ENCODE measurements around the gene SEC24D. TPM values are rescaled to one million over a fixed set of nuclear protein-coding genes. Genes with fewer than 3 reads are reported as not detected.
A peak's percentile ranks its signal among the peaks of the same experiment; 100 is the strongest.

Gene SEC24D
- total and polyA plus RNA-seq, 4 donors: 12.7 to 40.9 (median 21.3) TPM

- Histone ChIP-seq H3K27me3 (ENCODE audit: control insufficient read depth, insufficient read depth, low read length) (no peaks in the 10 kb centered on the region), H3K4me1 (ENCODE audit: control insufficient read depth, insufficient read depth, low read length) (no peaks in the 10 kb centered on the region), H3K4me3 (ENCODE audit: low read depth, low read length) (no peak overlapping the region), H3K9me3 (ENCODE audit: control insufficient read depth, insufficient read depth, low read length) (no peaks in the 10 kb centered on the region), H3K27ac (ENCODE audit: low read depth, low read length) (no peak overlapping the region), H3K36me3 (ENCODE audit: control insufficient read depth, insufficient read depth, low read length) (peaks cover 9% of the 10 kb centered on the region)
- WGBS (ENCODE audit: insufficient coverage): 100% methylated on average over 1 of the region's 3 CpGs
- no peak for DNase-seq (ENCODE audit: low read depth in 4 of 6, low spot score in 6 of 6)
Measured at GRCh38 chr4:118814891-118815290, 21.0 kb downstream of the SEC24D start.

- no peaks in the 10 kb centered on the region for H3K9me3 ChIP-seq (ENCODE audit: control insufficient read depth, insufficient read depth, low read length)
- H3K36me3 ChIP-seq (ENCODE audit: control insufficient read depth, insufficient read depth, low read length): peaks cover 13% of the 10 kb centered on the region
- no peak overlapping the region for H3K27ac ChIP-seq (ENCODE audit: low read depth, low read length)
- no peak overlapping the region for H3K4me3 ChIP-seq (ENCODE audit: low read depth, low read length)
- no peaks in the 10 kb centered on the region for H3K4me1 ChIP-seq (ENCODE audit: control insufficient read depth, insufficient read depth, low read length)
- no peak for DNase-seq (ENCODE audit: low read depth in 4 of 6, low spot score in 6 of 6)
- WGBS (ENCODE audit: insufficient coverage): 94% methylated on average over 2 of the region's 4 CpGs
- no peaks in the 10 kb centered on the region for H3K27me3 ChIP-seq (ENCODE audit: control insufficient read depth, insufficient read depth, low read length)
Measured at GRCh38 chr4:118814058-118814457, 21.9 kb downstream of the SEC24D start.

DNA sequence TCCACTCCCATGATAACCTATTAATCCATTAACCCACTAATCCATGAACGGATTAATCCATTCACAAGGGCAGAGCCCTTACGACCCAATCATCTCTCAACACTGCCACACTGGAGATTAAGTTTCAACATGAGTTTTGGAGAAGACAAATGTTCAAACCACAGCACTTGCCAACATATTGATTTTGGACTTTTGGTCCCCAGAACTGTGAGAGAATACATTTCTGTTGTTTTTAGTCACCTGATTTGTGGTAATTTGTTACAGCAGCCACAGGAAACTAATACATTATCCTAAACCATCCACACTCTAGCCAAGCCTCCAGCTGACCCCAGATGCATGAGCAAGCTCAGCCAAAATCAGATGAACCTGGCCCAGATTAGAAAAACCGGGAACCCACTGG lies 22.4 kb downstream of the SEC24D start:
- Histone ChIP-seq H3K4me1 (ENCODE audit: control insufficient read depth, insufficient read depth, low read length) (no peaks in the 10 kb centered on the region), H3K27me3 (ENCODE audit: control insufficient read depth, insufficient read depth, low read length) (no peaks in the 10 kb centered on the region), H3K9me3 (ENCODE audit: control insufficient read depth, insufficient read depth, low read length) (no peaks in the 10 kb centered on the region), H3K4me3 (ENCODE audit: low read depth, low read length) (no peak overlapping the region), H3K36me3 (ENCODE audit: control insufficient read depth, insufficient read depth, low read length) (peaks cover 13% of the 10 kb centered on the region), H3K27ac (ENCODE audit: low read depth, low read length) (no peak overlapping the region)
- WGBS (ENCODE audit: insufficient coverage): 90% methylated on average over 2 of the region's 3 CpGs
- no peak for DNase-seq (ENCODE audit: low read depth in 4 of 6, low spot score in 6 of 6)

- Histone ChIP-seq H3K27me3 (ENCODE audit: control insufficient read depth, insufficient read depth, low read length) (no peaks in the 10 kb centered on the region), H3K36me3 (ENCODE audit: control insufficient read depth, insufficient read depth, low read length) (peaks cover 13% of the 10 kb centered on the region), H3K27ac (ENCODE audit: low read depth, low read length) (no peak overlapping the region), H3K4me3 (ENCODE audit: low read depth, low read length) (no peak overlapping the region), H3K4me1 (ENCODE audit: control insufficient read depth, insufficient read depth, low read length) (no peaks in the 10 kb centered on the region), H3K9me3 (ENCODE audit: control insufficient read depth, insufficient read depth, low read length) (no peaks in the 10 kb centered on the region)
- WGBS (ENCODE audit: insufficient coverage): 70% methylated on average over 3 of the region's 3 CpGs
- DNase-seq (ENCODE audit: low read depth in 4 of 6, low spot score in 6 of 6): no peak
Measured at GRCh38 chr4:118811832-118812231, 24.1 kb downstream of the SEC24D start.

GRCh38 chr4:118810991-118811764 lies 24.7 kb downstream of the SEC24D start:
- Histone ChIP-seq H3K9me3 (ENCODE audit: control insufficient read depth, insufficient read depth, low read length) (no peaks in the 10 kb centered on the region), H3K4me3 (ENCODE audit: low read depth, low read length) (no peak overlapping the region), H3K27ac (ENCODE audit: low read depth, low read length) (no peak overlapping the region), H3K4me1 (ENCODE audit: control insufficient read depth, insufficient read depth, low read length) (no peaks in the 10 kb centered on the region), H3K27me3 (ENCODE audit: control insufficient read depth, insufficient read depth, low read length) (no peaks in the 10 kb centered on the region), H3K36me3 (ENCODE audit: control insufficient read depth, insufficient read depth, low read length) (peaks cover 13% of the 10 kb centered on the region)
- 94% methylated on average over 2 of the region's 3 CpGs for WGBS (ENCODE audit: insufficient coverage)
- DNase-seq (ENCODE audit: low read depth in 4 of 6, low spot score in 6 of 6): no peak

DNA sequence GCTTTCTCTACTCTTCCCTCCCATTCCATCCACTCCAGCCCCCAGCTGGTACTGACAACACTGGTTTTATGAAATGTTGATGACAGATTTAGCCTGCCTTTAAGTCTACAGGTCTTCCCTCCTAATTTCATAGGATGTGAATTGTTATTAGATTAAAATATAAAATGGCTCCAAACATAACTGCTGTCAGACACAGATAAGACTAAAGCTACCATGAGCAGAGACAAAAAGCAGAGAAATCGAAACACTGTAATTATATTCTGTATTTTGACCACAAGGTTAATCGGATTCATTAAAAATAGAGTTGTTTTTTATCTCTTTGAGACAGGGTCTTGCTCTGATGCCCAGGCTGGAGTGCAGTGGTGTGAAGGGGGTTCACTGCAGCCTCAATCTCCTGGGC lies 28.3 kb downstream of the SEC24D start:
- H3K4me1 ChIP-seq (ENCODE audit: control insufficient read depth, insufficient read depth, low read length): no peaks in the 10 kb centered on the region
- H3K9me3 ChIP-seq (ENCODE audit: control insufficient read depth, insufficient read depth, low read length): no peaks in the 10 kb centered on the region
- DNase-seq (ENCODE audit: low read depth in 4 of 6, low spot score in 6 of 6): no peak
- H3K27me3 ChIP-seq (ENCODE audit: control insufficient read depth, insufficient read depth, low read length): no peaks in the 10 kb centered on the region
- H3K27ac ChIP-seq (ENCODE audit: low read depth, low read length): no peak overlapping the region
- peaks cover 7% of the 10 kb centered on the region for H3K36me3 ChIP-seq (ENCODE audit: control insufficient read depth, insufficient read depth, low read length)
- H3K4me3 ChIP-seq (ENCODE audit: low read depth, low read length): no peak overlapping the region
- WGBS (ENCODE audit: insufficient coverage): 100% methylated on average over 1 of the region's 2 CpGs

GRCh38 chr4:118803253-118803652 lies 32.7 kb downstream of the SEC24D start:
- no peak for DNase-seq (ENCODE audit: low read depth in 4 of 6, low spot score in 6 of 6)

GRCh38 chr4:118801895-118802575 lies 33.9 kb downstream of the SEC24D start:
- Histone ChIP-seq H3K9me3 (ENCODE audit: control insufficient read depth, insufficient read depth, low read length) (no peaks in the 10 kb centered on the region), H3K4me1 (ENCODE audit: control insufficient read depth, insufficient read depth, low read length) (no peaks in the 10 kb centered on the region), H3K27ac (ENCODE audit: low read depth, low read length) (no peak overlapping the region), H3K27me3 (ENCODE audit: control insufficient read depth, insufficient read depth, low read length) (no peaks in the 10 kb centered on the region), H3K4me3 (ENCODE audit: low read depth, low read length) (no peak overlapping the region), H3K36me3 (ENCODE audit: control insufficient read depth, insufficient read depth, low read length) (no peaks in the 10 kb centered on the region)
- no peak for DNase-seq (ENCODE audit: low read depth in 4 of 6, low spot score in 6 of 6)
- 100% methylated on average over 1 of the region's 1 CpG for WGBS (ENCODE audit: insufficient coverage)

More at GRCh38 chr4:118803253-118803652, 32.7 kb downstream of the SEC24D start:
- no peaks in the 10 kb centered on the region for H3K36me3 ChIP-seq (ENCODE audit: control insufficient read depth, insufficient read depth, low read length)
- H3K27me3 ChIP-seq (ENCODE audit: control insufficient read depth, insufficient read depth, low read length): no peaks in the 10 kb centered on the region
- 70% methylated on average over 1 of the region's 1 CpG for WGBS (ENCODE audit: insufficient coverage)
- H3K27ac ChIP-seq (ENCODE audit: low read depth, low read length): no peak overlapping the region
- H3K4me1 ChIP-seq (ENCODE audit: control insufficient read depth, insufficient read depth, low read length): no peaks in the 10 kb centered on the region
- H3K4me3 ChIP-seq (ENCODE audit: low read depth, low read length): no peak overlapping the region
- no peaks in the 10 kb centered on the region for H3K9me3 ChIP-seq (ENCODE audit: control insufficient read depth, insufficient read depth, low read length)

DNA sequence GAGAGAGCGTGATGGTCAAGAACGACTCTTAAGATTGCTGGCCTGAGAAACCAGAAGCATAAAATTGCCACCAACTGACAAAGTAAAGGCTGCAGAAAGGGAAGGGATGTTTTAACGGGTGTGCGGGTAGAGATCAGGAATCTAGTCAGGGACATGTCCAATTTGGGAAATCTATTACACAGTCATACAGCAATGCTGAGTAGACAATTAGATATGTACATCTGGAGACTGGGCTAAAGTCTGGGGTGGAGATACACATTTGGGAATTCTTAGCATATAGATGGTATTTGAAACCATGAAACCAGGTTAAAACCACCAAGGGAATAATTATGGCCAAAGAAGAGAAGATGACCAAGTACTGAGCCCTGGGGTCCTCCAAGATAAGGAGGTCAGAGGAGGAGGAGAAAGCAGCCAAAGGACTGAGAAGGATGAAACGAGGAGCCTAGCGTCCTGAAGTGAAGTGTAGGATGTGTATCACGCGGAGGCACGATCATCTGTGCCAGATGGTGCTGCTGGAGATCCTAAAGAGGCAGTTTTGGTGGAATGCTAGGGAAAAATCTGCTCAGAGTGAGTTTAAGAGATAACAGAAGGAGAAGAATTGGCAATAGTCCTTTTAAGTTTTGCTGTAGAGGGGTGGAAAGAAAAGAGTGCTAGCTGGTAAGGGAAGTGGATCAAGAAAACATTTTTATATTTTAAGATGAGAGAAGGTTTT lies 36.5 kb downstream of the SEC24D start:
- no peak overlapping the region for H3K27ac ChIP-seq (ENCODE audit: low read depth, low read length)
- 91% methylated on average over 9 of the region's 9 CpGs for WGBS (ENCODE audit: insufficient coverage)
- H3K9me3 ChIP-seq (ENCODE audit: control insufficient read depth, insufficient read depth, low read length): no peaks in the 10 kb centered on the region
- no peaks in the 10 kb centered on the region for H3K36me3 ChIP-seq (ENCODE audit: control insufficient read depth, insufficient read depth, low read length)
- H3K27me3 ChIP-seq (ENCODE audit: control insufficient read depth, insufficient read depth, low read length): no peaks in the 10 kb centered on the region
- peak in 1 of 6 donors; percentile 41 for DNase-seq (ENCODE audit: low read depth in 4 of 6, low spot score in 6 of 6)
- no peak overlapping the region for H3K4me3 ChIP-seq (ENCODE audit: low read depth, low read length)
- no peaks in the 10 kb centered on the region for H3K4me1 ChIP-seq (ENCODE audit: control insufficient read depth, insufficient read depth, low read length)

Measured in spinal cord (tissue), 10 donors.